ENCODE results near the gene FRMD4A. TPM values are rescaled to one million over a fixed set of nuclear protein-coding genes. Genes with fewer than 3 reads are reported as not detected.

FRMD4A gene
- total RNA-seq, 2 donors from 2014 or later: 8.6 to 10.2 TPM

DNA sequence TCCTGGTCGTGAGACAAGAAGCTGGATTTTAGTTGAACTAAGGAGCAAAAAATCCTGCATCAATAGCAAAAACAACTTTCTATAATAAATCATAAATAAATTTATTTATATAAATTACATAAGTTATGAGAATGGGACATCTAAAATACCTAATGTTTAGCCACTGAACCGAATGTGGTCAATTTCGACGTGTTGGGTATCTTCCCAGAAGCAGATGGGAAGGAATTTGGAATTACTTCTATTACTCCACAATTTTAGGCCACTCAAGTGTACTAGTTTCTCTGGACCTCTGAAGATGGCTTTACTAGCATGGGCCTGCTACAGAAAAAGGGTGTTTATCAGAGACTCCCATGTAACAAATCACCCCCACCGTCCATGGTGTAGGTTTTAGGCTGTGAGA is 572.0 kb downstream of the FRMD4A start:
- no peaks in the 10 kb centered on the region for H3K36me3 ChIP-seq
- no peak overlapping the region for H3K4me3 ChIP-seq
- H3K27me3 ChIP-seq: no peaks in the 10 kb centered on the region
- H3K9me3 ChIP-seq: no peaks in the 10 kb centered on the region
- H3K9ac ChIP-seq (ENCODE audit: low read depth in 2 of 2, low read length in 2 of 2): no peak overlapping the region
- DNase-seq: no peak
- H3K4me1 ChIP-seq: no peaks in the 10 kb centered on the region
- no peak overlapping the region for H3K27ac ChIP-seq
- intact Hi-C loops (cut with DNase I): no loop called here
- TF ChIP-seq, protein P1, sequence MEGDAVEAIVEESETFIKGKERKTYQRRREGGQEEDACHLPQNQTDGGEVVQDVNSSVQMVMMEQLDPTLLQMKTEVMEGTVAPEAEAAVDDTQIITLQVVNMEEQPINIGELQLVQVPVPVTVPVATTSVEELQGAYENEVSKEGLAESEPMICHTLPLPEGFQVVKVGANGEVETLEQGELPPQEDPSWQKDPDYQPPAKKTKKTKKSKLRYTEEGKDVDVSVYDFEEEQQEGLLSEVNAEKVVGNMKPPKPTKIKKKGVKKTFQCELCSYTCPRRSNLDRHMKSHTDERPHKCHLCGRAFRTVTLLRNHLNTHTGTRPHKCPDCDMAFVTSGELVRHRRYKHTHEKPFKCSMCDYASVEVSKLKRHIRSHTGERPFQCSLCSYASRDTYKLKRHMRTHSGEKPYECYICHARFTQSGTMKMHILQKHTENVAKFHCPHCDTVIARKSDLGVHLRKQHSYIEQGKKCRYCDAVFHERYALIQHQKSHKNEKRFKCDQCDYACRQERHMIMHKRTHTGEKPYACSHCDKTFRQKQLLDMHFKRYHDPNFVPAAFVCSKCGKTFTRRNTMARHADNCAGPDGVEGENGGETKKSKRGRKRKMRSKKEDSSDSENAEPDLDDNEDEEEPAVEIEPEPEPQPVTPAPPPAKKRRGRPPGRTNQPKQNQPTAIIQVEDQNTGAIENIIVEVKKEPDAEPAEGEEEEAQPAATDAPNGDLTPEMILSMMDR (IDR thresholded peaks at IDR 0.05): no peak

GRCh38 chr10:13758312-13758711 is 572.4 kb downstream of the FRMD4A start:
- no peaks in the 10 kb centered on the region for H3K4me1 ChIP-seq
- intact Hi-C loops (cut with DNase I): no loop called here
- H3K9ac ChIP-seq (ENCODE audit: low read depth in 2 of 2, low read length in 2 of 2): no peak overlapping the region
- H3K27ac ChIP-seq: no peak overlapping the region
- TF ChIP-seq, protein P1 (IDR thresholded peaks at IDR 0.05): no peak
- no peak overlapping the region for H3K4me3 ChIP-seq
- DNase-seq: no peak
- no peaks in the 10 kb centered on the region for H3K9me3 ChIP-seq
- no peaks in the 10 kb centered on the region for H3K27me3 ChIP-seq
- no peaks in the 10 kb centered on the region for H3K36me3 ChIP-seq

GRCh38 chr10:13754277-13754676 is 576.4 kb downstream of the FRMD4A start:
- Histone ChIP-seq H3K4me1 (no peaks in the 10 kb centered on the region), H3K27me3 (no peaks in the 10 kb centered on the region), H3K9ac (ENCODE audit: low read depth in 2 of 2, low read length in 2 of 2) (no peak overlapping the region), H3K27ac (no peak overlapping the region), H3K36me3 (no peaks in the 10 kb centered on the region), H3K4me3 (no peak overlapping the region), H3K9me3 (no peaks in the 10 kb centered on the region)
- DNase-seq: no peak
- TF ChIP-seq, protein P1 (IDR thresholded peaks at IDR 0.05): no peak
- intact Hi-C loops (cut with DNase I): no loop called here

DNA sequence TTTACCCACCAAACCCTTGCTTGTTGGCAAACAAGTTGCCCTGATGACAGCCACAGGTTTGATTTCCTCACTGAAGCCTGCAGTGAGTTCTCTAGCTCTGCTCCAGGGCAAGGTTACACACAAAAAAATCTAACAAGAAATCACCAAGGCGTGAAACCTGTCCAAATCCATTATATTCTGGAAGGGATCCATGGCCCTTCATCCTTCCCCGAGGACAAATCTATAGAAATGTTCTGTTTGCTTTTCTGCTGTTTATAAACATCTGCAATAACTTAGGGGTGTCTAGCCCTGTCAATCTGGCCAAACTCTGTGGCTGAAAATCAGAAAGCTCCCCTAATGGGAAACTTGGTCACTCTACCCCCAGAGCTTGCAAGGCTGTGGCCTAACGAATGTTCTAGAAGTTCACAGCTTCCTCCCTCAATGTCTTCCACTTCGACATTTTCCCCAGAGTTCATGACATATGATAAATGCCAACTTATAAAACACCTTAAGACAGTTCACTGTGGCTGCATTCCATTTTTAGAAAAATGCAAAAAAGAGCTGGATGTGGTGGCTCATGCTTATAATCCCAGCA is 579.4 kb downstream of the FRMD4A start:
- H3K4me1 ChIP-seq: no peaks in the 10 kb centered on the region
- H3K36me3 ChIP-seq: no peaks in the 10 kb centered on the region
- H3K4me3 ChIP-seq: no peak overlapping the region
- H3K9me3 ChIP-seq: no peaks in the 10 kb centered on the region
- intact Hi-C loops (cut with DNase I): no loop called here
- no peak overlapping the region for H3K27ac ChIP-seq
- no peaks in the 10 kb centered on the region for H3K27me3 ChIP-seq
- H3K9ac ChIP-seq (ENCODE audit: low read depth in 2 of 2, low read length in 2 of 2): no peak overlapping the region
- TF ChIP-seq, protein P1 (IDR thresholded peaks at IDR 0.05): no peak
- no peak for DNase-seq

DNA sequence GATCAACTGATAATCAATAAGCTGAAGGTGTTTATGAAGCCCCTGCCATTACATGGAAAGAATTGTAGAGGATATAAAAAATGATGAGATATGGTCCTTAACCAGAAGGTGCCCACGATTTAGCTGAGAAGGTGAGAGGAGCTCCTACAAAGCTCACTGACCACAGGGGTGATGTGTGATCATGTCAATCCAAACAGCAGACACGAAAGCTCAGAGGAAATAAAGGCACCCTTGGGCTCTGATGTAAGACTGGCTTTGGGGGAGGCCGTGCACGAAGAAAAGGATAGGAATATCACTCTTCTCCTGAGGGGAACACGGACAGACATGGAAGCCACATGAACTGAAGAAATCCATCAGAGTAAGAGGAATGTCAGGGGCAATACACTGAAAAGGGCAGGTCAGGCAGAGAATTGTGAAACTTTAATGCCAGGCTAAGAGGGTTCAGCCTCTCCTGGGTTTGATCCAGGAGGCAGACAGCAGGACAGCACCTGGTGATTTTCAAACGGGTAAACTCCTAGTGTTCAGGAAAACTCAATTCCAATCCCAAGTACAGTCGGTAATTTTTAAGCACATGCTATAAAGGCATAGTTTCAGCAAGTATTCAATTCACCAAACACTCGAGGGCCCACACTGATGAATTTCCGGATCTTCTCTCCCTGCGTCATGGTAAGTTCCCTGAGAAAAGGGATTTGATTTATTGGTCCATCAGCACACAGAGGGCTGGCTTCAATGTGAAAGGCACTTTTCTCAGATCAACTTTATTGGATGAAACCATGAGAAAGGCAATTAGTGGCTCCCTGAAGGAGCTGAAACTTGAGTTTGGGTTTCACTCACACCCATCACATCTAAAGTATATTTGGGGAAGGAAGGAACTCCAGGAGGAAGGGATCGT is 580.2 kb downstream of the FRMD4A start:
- Histone ChIP-seq H3K9me3 (no peaks in the 10 kb centered on the region), H3K27me3 (no peaks in the 10 kb centered on the region), H3K27ac (no peak overlapping the region), H3K4me3 (no peak overlapping the region), H3K9ac (ENCODE audit: low read depth in 2 of 2, low read length in 2 of 2) (no peak overlapping the region), H3K36me3 (no peaks in the 10 kb centered on the region), H3K4me1 (no peaks in the 10 kb centered on the region)
- TF ChIP-seq, protein P1 (IDR thresholded peaks at IDR 0.05): no peak
- intact Hi-C loops (cut with DNase I): no loop called here
- DNase-seq: no peak
